Measurements from ENCODE around the gene TRPM6.
"Not testable (repeated sequence)": the region's sequence is repeated elsewhere in the genome, so short reads cannot be mapped to it uniquely, and the experiment has no call there.

The TRPM6 gene

GRCh38 chr9:74865177-74865576 lies 22.5 kb downstream of the TRPM6 start:
- Mint-ChIP-seq H3K36me3 (no peaks in the 10 kb centered on the region), H3K4me1 (ENCODE audit: low read depth) (no peaks in the 10 kb centered on the region), H3K27ac (no peak overlapping the region), H3K9me3 (ENCODE audit: low read depth) (no peaks in the 10 kb centered on the region), H3K27me3 (peaks cover 4% of the 10 kb centered on the region), H3K4me3 (no peak overlapping the region)

- Mint-ChIP-seq H3K27ac (no peak overlapping the region), H3K36me3 (no peaks in the 10 kb centered on the region), H3K9me3 (ENCODE audit: low read depth) (no peaks in the 10 kb centered on the region), H3K27me3 (no peaks in the 10 kb centered on the region), H3K4me3 (no peak overlapping the region), H3K4me1 (ENCODE audit: low read depth) (no peaks in the 10 kb centered on the region)
These were observed 25.8 kb downstream of the TRPM6 start for GRCh38 chr9:74861773-74862474.

- no peaks in the 10 kb centered on the region for H3K4me1 Mint-ChIP-seq (ENCODE audit: low read depth)
- no peaks in the 10 kb centered on the region for H3K27me3 Mint-ChIP-seq
- H3K9me3 Mint-ChIP-seq (ENCODE audit: low read depth): no peaks in the 10 kb centered on the region
- H3K27ac Mint-ChIP-seq: no peak overlapping the region
- no peak overlapping the region for H3K4me3 Mint-ChIP-seq
- H3K36me3 Mint-ChIP-seq: no peaks in the 10 kb centered on the region
These were observed 26.6 kb downstream of the TRPM6 start for GRCh38 chr9:74861071-74861470.

GRCh38 chr9:74860247-74860646 lies 27.5 kb downstream of the TRPM6 start:
- not testable (repeated sequence) for H3K4me1 Mint-ChIP-seq (ENCODE audit: low read depth); H3K27me3 Mint-ChIP-seq; H3K27ac Mint-ChIP-seq; H3K4me3 Mint-ChIP-seq; H3K36me3 Mint-ChIP-seq; H3K9me3 Mint-ChIP-seq (ENCODE audit: low read depth)

- no peaks in the 10 kb centered on the region for H3K4me1 Mint-ChIP-seq (ENCODE audit: low read depth)
- no peaks in the 10 kb centered on the region for H3K36me3 Mint-ChIP-seq
- no peak overlapping the region for H3K27ac Mint-ChIP-seq
- no peaks in the 10 kb centered on the region for H3K27me3 Mint-ChIP-seq
- H3K4me3 Mint-ChIP-seq: no peak overlapping the region
- H3K9me3 Mint-ChIP-seq (ENCODE audit: low read depth): no peaks in the 10 kb centered on the region
These were observed 27.9 kb downstream of the TRPM6 start for GRCh38 chr9:74859786-74860185.

- no peaks in the 10 kb centered on the region for H3K27me3 Mint-ChIP-seq
- no peaks in the 10 kb centered on the region for H3K4me1 Mint-ChIP-seq (ENCODE audit: low read depth)
- H3K36me3 Mint-ChIP-seq: no peaks in the 10 kb centered on the region
- no peaks in the 10 kb centered on the region for H3K9me3 Mint-ChIP-seq (ENCODE audit: low read depth)
- H3K27ac Mint-ChIP-seq: no peak overlapping the region
- no peak overlapping the region for H3K4me3 Mint-ChIP-seq
These were observed 28.8 kb downstream of the TRPM6 start for GRCh38 chr9:74858751-74859414.

GRCh38 chr9:74856989-74857388 lies 30.7 kb downstream of the TRPM6 start:
- no peaks in the 10 kb centered on the region for H3K27me3 Mint-ChIP-seq
- no peak overlapping the region for H3K27ac Mint-ChIP-seq
- no peaks in the 10 kb centered on the region for H3K4me1 Mint-ChIP-seq (ENCODE audit: low read depth)
- H3K9me3 Mint-ChIP-seq (ENCODE audit: low read depth): no peaks in the 10 kb centered on the region
- no peak overlapping the region for H3K4me3 Mint-ChIP-seq
- H3K36me3 Mint-ChIP-seq: no peaks in the 10 kb centered on the region

GRCh38 chr9:74855072-74855471 lies 32.6 kb downstream of the TRPM6 start:
- H3K27ac Mint-ChIP-seq: no peak overlapping the region
- H3K9me3 Mint-ChIP-seq (ENCODE audit: low read depth): no peaks in the 10 kb centered on the region
- H3K27me3 Mint-ChIP-seq: no peaks in the 10 kb centered on the region
- H3K36me3 Mint-ChIP-seq: no peaks in the 10 kb centered on the region
- H3K4me1 Mint-ChIP-seq (ENCODE audit: low read depth): no peaks in the 10 kb centered on the region
- no peak overlapping the region for H3K4me3 Mint-ChIP-seq

- H3K9me3 Mint-ChIP-seq (ENCODE audit: low read depth); H3K4me3 Mint-ChIP-seq; H3K27me3 Mint-ChIP-seq; H3K36me3 Mint-ChIP-seq; H3K4me1 Mint-ChIP-seq (ENCODE audit: low read depth); H3K27ac Mint-ChIP-seq: not testable (repeated sequence)
These were observed 34.7 kb downstream of the TRPM6 start for GRCh38 chr9:74853024-74853423.

GRCh38 chr9:74848153-74848525 lies 39.6 kb downstream of the TRPM6 start:
- Mint-ChIP-seq H3K27ac (no peak overlapping the region), H3K4me1 (ENCODE audit: low read depth) (no peaks in the 10 kb centered on the region), H3K36me3 (no peaks in the 10 kb centered on the region), H3K27me3 (peaks cover 3% of the 10 kb centered on the region), H3K9me3 (ENCODE audit: low read depth) (no peaks in the 10 kb centered on the region), H3K4me3 (no peak overlapping the region)

GRCh38 chr9:74847478-74848152 lies 40.1 kb downstream of the TRPM6 start:
- H3K27ac Mint-ChIP-seq: no peak overlapping the region
- H3K9me3 Mint-ChIP-seq (ENCODE audit: low read depth): no peaks in the 10 kb centered on the region
- H3K4me3 Mint-ChIP-seq: no peak overlapping the region
- no peaks in the 10 kb centered on the region for H3K4me1 Mint-ChIP-seq (ENCODE audit: low read depth)
- H3K36me3 Mint-ChIP-seq: no peaks in the 10 kb centered on the region
- peaks cover 3% of the 10 kb centered on the region for H3K27me3 Mint-ChIP-seq

- no peaks in the 10 kb centered on the region for H3K9me3 Mint-ChIP-seq (ENCODE audit: low read depth)
These were observed 41.0 kb downstream of the TRPM6 start for GRCh38 chr9:74846766-74847165.

GRCh38 chr9:74838351-74838750 lies 49.4 kb downstream of the TRPM6 start:
- Mint-ChIP-seq H3K4me1 (ENCODE audit: low read depth) (no peaks in the 10 kb centered on the region), H3K36me3 (no peaks in the 10 kb centered on the region), H3K27ac (no peak overlapping the region), H3K9me3 (ENCODE audit: low read depth) (no peaks in the 10 kb centered on the region), H3K4me3 (no peak overlapping the region), H3K27me3 (peaks cover 15% of the 10 kb centered on the region)

More at GRCh38 chr9:74846766-74847165, 41.0 kb downstream of the TRPM6 start:
- Mint-ChIP-seq H3K4me3 (no peak overlapping the region), H3K4me1 (ENCODE audit: low read depth) (no peaks in the 10 kb centered on the region), H3K27me3 (peaks cover 3% of the 10 kb centered on the region), H3K27ac (no peak overlapping the region), H3K36me3 (no peaks in the 10 kb centered on the region)

GRCh38 chr9:74824654-74825053 lies 63.1 kb downstream of the TRPM6 start:
- Mint-ChIP-seq H3K36me3 (no peaks in the 10 kb centered on the region), H3K9me3 (ENCODE audit: low read depth) (no peaks in the 10 kb centered on the region), H3K4me3 (no peak overlapping the region), H3K4me1 (ENCODE audit: low read depth) (no peaks in the 10 kb centered on the region), H3K27me3 (peaks cover 11% of the 10 kb centered on the region), H3K27ac (no peak overlapping the region)

GRCh38 chr9:74821636-74822035 lies 66.1 kb downstream of the TRPM6 start:
- no peak overlapping the region for H3K27ac Mint-ChIP-seq
- H3K27me3 Mint-ChIP-seq: peaks cover 5% of the 10 kb centered on the region
- no peaks in the 10 kb centered on the region for H3K9me3 Mint-ChIP-seq (ENCODE audit: low read depth)
- H3K36me3 Mint-ChIP-seq: no peaks in the 10 kb centered on the region
- no peak overlapping the region for H3K4me3 Mint-ChIP-seq
- no peaks in the 10 kb centered on the region for H3K4me1 Mint-ChIP-seq (ENCODE audit: low read depth)
